Thyroid gland (tissue), 4 donors: Measurements from ENCODE around the gene SORCS2. TPM values are rescaled to one million over a fixed set of nuclear protein-coding genes. Genes with fewer than 3 reads are reported as not detected.
A peak's percentile ranks its signal among the peaks of the same experiment; 100 is the strongest.

Experiments used
- DNase-seq, 2 donors: peaks; one replicate each; pipeline ENCODE4 v3.0.0-alpha.2; 2019
- H3K27ac ChIP-seq, 3 donors: fragments of 200-600 bp; sonication (generic); 1 replicate in 2 of 3; 2 replicates in 1 of 3; pipeline ENCODE4 v1.5.1; 2016 to 2019; ENCODE audit warnings: mild to moderate bottlenecking in 1 of 3, moderate library complexity in 1 of 3
- H3K27me3 ChIP-seq: fragments of 200-600 bp; sonication (generic); one replicate; pipeline ENCODE4 v1.5.1; 2019
- H3K36me3 ChIP-seq, 2 donors: fragments of 200-600 bp; sonication (generic); one replicate each; pipeline ENCODE4 v1.5.1; 2016 to 2019
- H3K4me1 ChIP-seq, 2 donors: fragments of 200-600 bp; sonication (generic); one replicate each; pipeline ENCODE4 v1.5.1; 2017 to 2019
- H3K4me3 ChIP-seq, 3 donors: fragments of 200-600 bp; sonication (generic); replicated peaks in 1 of 3; 1 replicate in 2 of 3; 2 replicates in 1 of 3; pipeline ENCODE4 v1.5.1; 2016; ENCODE audit warnings: mild to moderate bottlenecking in 1 of 3
- H3K9me3 ChIP-seq: fragments of 200-600 bp; sonication (generic); one replicate; pipeline ENCODE4 v1.5.1; 2017
- POLR2A ChIP-seq, 2 donors: fragments of 450-650 bp; IDR thresholded peaks; one replicate each; pipeline ENCODE4 v1.6.1; 2017; ENCODE audit warnings: antibody characterized with exemption in 2 of 2, mild to moderate bottlenecking in 2 of 2, moderate library complexity in 1 of 2
- WGBS, 2 donors: methylation state at CpG; one replicate each; pipeline ENCODE4 v1.1.5; 2017; 5-methylcytosine and 5-hydroxymethylcytosine counted together
- intact Hi-C: fragments of 100-400 bp; cut with DNase I; formaldehyde crosslinking; loops from one replicate; pipeline ENCODE4 v1.15.1; 2023
- total RNA-seq, 4 donors: library from RNA; depleted of rRNA; stranded (reverse); fragments of >200 nt; gene quantifications; one replicate each; pipeline ENCODE4 v1.2.3, GENCODE V29; 2016
- TF ChIP-seq, protein P1 (sequence below), 6 experiments: fragments of 200-600 bp in 3 of 6; fragments of 450-650 bp in 3 of 6; sonication (generic) in 3 of 6; IDR thresholded peaks; one replicate each; pipeline ENCODE4 v1.5.1; 2016 to 2019; ENCODE audit warnings: antibody characterized with exemption in 6 of 6, mild to moderate bottlenecking in 2 of 6, inconsistent platforms in 1 of 6, moderate library complexity in 1 of 6

Gene SORCS2
- total RNA-seq, 4 donors from 2014 or later, result 1.7 to 13.6 (median 3.6) TPM

DNA sequence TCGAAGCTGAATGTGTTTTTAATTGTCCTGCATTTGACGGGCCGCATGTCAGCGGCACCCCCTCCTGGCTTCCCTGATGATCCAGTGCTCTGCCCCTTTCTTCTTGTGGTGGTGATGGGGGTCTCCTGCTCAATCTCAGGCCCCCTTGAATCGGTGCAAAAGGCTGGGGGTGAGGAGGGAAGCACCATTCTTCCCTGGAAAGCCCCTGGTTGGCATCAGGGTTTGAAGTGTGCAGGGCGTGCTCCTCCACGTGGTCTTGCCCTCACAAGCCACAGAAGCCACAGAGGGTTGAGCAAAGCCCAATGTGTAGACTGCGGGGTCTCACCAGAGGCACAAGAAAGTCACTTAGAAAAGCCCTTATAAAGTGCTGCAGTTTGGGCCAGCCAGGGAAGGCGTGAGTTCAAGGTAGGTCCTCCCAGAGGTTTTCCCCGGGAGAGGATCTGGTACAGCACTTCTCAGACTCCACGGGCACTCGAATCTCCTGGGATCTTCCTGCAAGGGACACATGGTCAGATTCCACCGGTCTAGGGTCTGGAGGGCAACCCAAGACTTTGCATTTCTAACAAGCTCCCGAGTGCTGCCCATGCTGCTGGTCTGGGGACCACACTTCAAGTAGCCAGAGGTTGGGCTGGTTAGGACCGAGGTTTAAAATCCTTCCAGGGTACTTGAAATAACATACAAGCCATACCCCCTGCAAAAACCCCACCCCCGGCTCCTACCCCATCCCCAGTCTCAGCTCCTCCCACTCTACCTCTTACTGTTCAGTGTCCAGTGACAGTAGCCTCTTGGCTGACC is 207.3 kb downstream of the SORCS2 start:
- Histone ChIP-seq H3K27ac (no peak overlapping the region), H3K36me3 (no peaks in the 10 kb centered on the region), H3K4me3 (no peak overlapping the region), H3K27me3 (no peaks in the 10 kb centered on the region), H3K9me3 (no peaks in the 10 kb centered on the region), H3K4me1 (peaks cover 10 to 13% of the 10 kb centered on the region in 2 donors)
- peak in 1 of 2 donors; percentile 1 for DNase-seq
- intact Hi-C loops, result no loop called here
- TF ChIP-seq, protein P1, sequence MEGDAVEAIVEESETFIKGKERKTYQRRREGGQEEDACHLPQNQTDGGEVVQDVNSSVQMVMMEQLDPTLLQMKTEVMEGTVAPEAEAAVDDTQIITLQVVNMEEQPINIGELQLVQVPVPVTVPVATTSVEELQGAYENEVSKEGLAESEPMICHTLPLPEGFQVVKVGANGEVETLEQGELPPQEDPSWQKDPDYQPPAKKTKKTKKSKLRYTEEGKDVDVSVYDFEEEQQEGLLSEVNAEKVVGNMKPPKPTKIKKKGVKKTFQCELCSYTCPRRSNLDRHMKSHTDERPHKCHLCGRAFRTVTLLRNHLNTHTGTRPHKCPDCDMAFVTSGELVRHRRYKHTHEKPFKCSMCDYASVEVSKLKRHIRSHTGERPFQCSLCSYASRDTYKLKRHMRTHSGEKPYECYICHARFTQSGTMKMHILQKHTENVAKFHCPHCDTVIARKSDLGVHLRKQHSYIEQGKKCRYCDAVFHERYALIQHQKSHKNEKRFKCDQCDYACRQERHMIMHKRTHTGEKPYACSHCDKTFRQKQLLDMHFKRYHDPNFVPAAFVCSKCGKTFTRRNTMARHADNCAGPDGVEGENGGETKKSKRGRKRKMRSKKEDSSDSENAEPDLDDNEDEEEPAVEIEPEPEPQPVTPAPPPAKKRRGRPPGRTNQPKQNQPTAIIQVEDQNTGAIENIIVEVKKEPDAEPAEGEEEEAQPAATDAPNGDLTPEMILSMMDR (IDR thresholded peaks at IDR 0.05), result no peak
- no peak for TF ChIP-seq POLR2A (IDR thresholded peaks at IDR 0.05)
- WGBS, 2 donors, result 82 to 86% methylated on average over 16 of the region's 16 CpGs

DNA sequence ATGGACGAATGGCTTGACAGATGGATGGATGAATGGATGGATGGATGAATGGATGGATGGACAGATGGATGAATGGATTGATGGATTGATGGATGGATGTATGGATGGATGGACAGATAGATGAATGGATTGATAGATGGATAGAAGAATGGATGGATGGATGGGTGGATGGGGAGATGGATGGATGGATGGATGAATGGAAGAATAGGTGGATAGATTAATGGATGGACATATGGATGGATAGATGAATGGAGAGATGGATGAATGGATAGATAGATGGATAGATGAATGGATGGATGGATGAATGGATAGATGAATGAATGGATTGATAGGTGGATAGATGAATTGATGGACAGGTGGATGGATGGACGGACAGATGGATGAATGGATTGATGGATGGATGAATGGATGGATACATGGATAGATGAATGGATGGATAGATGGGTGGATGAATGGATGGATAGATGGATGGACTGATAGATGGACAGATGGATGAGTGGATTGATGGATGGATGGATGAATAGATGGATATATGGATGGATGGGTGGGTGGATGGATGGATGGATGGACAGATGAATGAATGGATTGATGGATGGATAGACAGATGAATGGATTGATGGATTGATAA is 208.4 kb downstream of the SORCS2 start:
- TF ChIP-seq, protein P1 (IDR thresholded peaks at IDR 0.05), result no peak
- no peak for TF ChIP-seq POLR2A (IDR thresholded peaks at IDR 0.05)
- no peak overlapping the region for H3K4me3 ChIP-seq
- H3K27ac ChIP-seq, result no peak overlapping the region
- no peaks in the 10 kb centered on the region for H3K27me3 ChIP-seq
- 92 to 93% methylated on average over 2 of the region's 2 CpGs for WGBS, 2 donors
- intact Hi-C loops, result no loop called here
- H3K36me3 ChIP-seq, result no peaks in the 10 kb centered on the region
- H3K9me3 ChIP-seq, result no peaks in the 10 kb centered on the region
- peaks cover 10 to 13% of the 10 kb centered on the region in 2 donors for H3K4me1 ChIP-seq
- DNase-seq, result no peak

DNA sequence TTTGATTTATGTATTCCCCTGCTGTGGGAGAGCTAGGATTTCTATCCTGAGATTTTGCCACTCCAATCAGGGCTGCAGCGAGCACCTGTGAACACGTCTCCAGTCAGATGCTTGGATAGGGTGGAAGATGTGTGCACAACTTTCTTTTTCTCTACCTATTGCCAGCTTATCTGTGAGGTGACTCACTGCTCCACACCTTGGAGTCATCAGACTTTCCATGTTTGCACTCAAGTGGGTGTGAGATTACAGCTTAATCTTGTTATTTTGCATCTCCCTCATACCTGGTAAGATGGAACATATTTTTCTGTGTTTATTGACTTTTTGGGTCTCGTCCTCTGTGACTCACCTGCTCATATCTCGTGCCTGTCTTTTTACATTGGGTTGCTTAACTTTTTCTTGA is 210.2 kb downstream of the SORCS2 start:
- Histone ChIP-seq H3K27me3 (no peaks in the 10 kb centered on the region), H3K9me3 (no peaks in the 10 kb centered on the region), H3K4me3 (no peak overlapping the region), H3K4me1 (peaks cover 3 to 10% of the 10 kb centered on the region in 2 donors), H3K27ac (no peak overlapping the region), H3K36me3 (no peaks in the 10 kb centered on the region)
- no peak for DNase-seq
- no peak for TF ChIP-seq POLR2A (IDR thresholded peaks at IDR 0.05)
- TF ChIP-seq, protein P1 (IDR thresholded peaks at IDR 0.05), result no peak
- intact Hi-C loops, result no loop called here
- WGBS, 2 donors, result 77 to 88% methylated on average over 4 of the region's 4 CpGs

DNA sequence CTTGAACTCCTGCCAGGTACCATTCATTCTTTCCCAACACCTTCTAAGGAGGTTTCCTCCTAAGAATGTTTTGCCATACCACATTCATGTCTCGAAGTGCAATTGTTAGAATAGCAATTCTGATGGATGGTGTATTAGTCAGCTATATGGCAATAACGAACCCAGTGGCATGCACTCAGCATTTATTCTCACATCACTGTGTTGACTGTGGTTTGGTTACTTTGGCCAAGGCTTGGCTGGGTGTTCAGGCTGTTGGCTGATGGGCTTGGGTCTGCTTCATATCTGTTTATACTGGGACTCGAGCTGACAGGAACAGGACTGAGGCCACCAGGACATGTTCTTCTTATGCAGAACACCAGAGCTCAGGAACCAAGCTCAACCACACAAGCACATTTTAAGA is 210.7 kb downstream of the SORCS2 start:
- no peak for TF ChIP-seq POLR2A (IDR thresholded peaks at IDR 0.05)
- TF ChIP-seq, protein P1 (IDR thresholded peaks at IDR 0.05), result no peak
- DNase-seq, result no peak
- no peaks in the 10 kb centered on the region for H3K9me3 ChIP-seq
- no peak overlapping the region for H3K27ac ChIP-seq
- peaks cover 0 to 6% of the 10 kb centered on the region in 2 donors for H3K4me1 ChIP-seq
- intact Hi-C loops, result no loop called here
- no peaks in the 10 kb centered on the region for H3K36me3 ChIP-seq
- H3K4me3 ChIP-seq, result no peak overlapping the region
- WGBS, 2 donors, result 56 to 84% methylated on average over 3 of the region's 3 CpGs
- H3K27me3 ChIP-seq, result no peaks in the 10 kb centered on the region

DNA sequence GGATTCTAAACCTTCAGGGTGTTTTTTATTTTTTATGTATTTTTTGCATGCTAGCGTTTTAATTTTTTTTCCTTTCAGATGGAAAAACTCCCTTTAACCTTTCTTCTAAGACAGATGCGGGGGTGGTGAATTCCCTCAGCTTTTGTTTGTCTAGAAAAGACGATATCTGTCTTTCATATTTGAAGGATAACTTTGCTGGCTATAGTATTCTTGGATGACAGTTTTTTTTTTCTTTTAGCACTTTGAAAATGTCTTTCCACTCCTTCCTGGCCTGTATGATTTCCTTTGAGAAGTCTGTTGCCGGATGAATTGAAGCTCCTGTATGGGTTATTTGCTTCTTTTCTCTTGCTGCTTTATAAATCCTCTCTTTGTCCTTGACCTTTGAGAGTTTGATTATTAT is 215.8 kb downstream of the SORCS2 start:
- H3K36me3 ChIP-seq, result no peaks in the 10 kb centered on the region
- intact Hi-C loops, result no loop called here
- no peaks in the 10 kb centered on the region for H3K27me3 ChIP-seq
- TF ChIP-seq, protein P1 (IDR thresholded peaks at IDR 0.05), result no peak
- no peak for TF ChIP-seq POLR2A (IDR thresholded peaks at IDR 0.05)
- no peak overlapping the region for H3K4me3 ChIP-seq
- no peaks in the 10 kb centered on the region for H3K4me1 ChIP-seq
- no peak overlapping the region for H3K27ac ChIP-seq
- 78 to 93% methylated on average over 4 of the region's 4 CpGs for WGBS, 2 donors
- no peaks in the 10 kb centered on the region for H3K9me3 ChIP-seq
- DNase-seq, result no peak
